HEK293 (cell line): ENCODE data around the gene SPON2.
A peak's percentile ranks its signal among the peaks of the same experiment; 100 is the strongest.

Experiments used
- CTCF ChIA-PET: fragments of 350-600 bp; formaldehyde crosslinking; extraction: SDS; loops from one replicate; lab custom pipeline; 2021; ENCODE audit warnings: antibody characterized with exemption; lab: Yijun Ruan, JAX
- POLR2A ChIA-PET: fragments of 300-600 bp; formaldehyde crosslinking; extraction: SDS; loops from one replicate; lab custom pipeline; 2020; ENCODE audit warnings: antibody characterized with exemption, inconsistent platforms; lab: Yijun Ruan, JAX
- H3K27ac ChIP-seq: fragments of 200-500 bp; sonication (Bioruptor generic); 2 replicates; pipeline ENCODE4 v1.5.1; 2014; ENCODE audit warnings: low read depth, low read length, control low read depth, inconsistent platforms; ENCODE audit errors: extremely low read depth
- H3K36me3 ChIP-seq, 2 experiments: fragments of 200-500 bp in 1 of 2; sonication (Bioruptor generic) in 1 of 2; 1 replicate in 1 of 2; 2 replicates in 1 of 2; pipeline ENCODE4 v1.5.1; 2014 to 2017; ENCODE audit warnings: inconsistent platforms in 2 of 2, low read length in 2 of 2; ENCODE audit not compliant: control insufficient read depth in 2 of 2, insufficient read depth in 1 of 2
- H3K4me1 ChIP-seq: fragments of 200-500 bp; sonication (Bioruptor generic); 2 replicates; pipeline ENCODE4 v1.5.1; 2014; ENCODE audit warnings: mild to moderate bottlenecking, low read length, inconsistent platforms; ENCODE audit not compliant: control insufficient read depth, insufficient read depth
- H3K4me3 ChIP-seq: 2 replicates; pipeline ENCODE4 v1.5.1; 2011; ENCODE audit warnings: low read depth, mild to moderate bottlenecking, control low read depth, low read length, moderate library complexity
- H3K9me3 ChIP-seq: fragments of 200-500 bp; sonication (Bioruptor generic); 2 replicates; pipeline ENCODE4 v1.5.1; 2014; ENCODE audit warnings: low read depth, low read length, inconsistent platforms; ENCODE audit not compliant: control insufficient read depth, insufficient read depth
- CTCF ChIP-seq: fragments of 450-650 bp; formaldehyde crosslinking; IDR thresholded peaks from 2 replicates; pipeline ENCODE4 v1.5.1; 2016; ENCODE audit warnings: missing biosample characterization, missing genetic modification characterization
- FEZF1 ChIP-seq: fragments of 450-650 bp; formaldehyde crosslinking; IDR thresholded peaks from 2 replicates; pipeline ENCODE4 v1.5.1; 2016; ENCODE audit warnings: missing biosample characterization, missing genetic modification characterization
- HOXC10 ChIP-seq: sonication (generic); formaldehyde crosslinking; IDR thresholded peaks from 2 replicates; pipeline ENCODE4 v1.8.1; 2023; ENCODE audit warnings: mild to moderate bottlenecking, missing genetic modification reagents
- IKZF3 ChIP-seq: fragments of 450-650 bp; IDR thresholded peaks from 2 replicates; pipeline ENCODE4 v1.5.0; 2018; ENCODE audit warnings: missing biosample characterization, mild to moderate bottlenecking, missing genetic modification characterization, moderate library complexity
- KLF17 ChIP-seq: fragments of 450-650 bp; formaldehyde crosslinking; IDR thresholded peaks from 2 replicates; pipeline ENCODE4 v1.5.1; 2016; ENCODE audit warnings: missing biosample characterization, missing genetic modification characterization
- KLF9 ChIP-seq: fragments of 450-650 bp; formaldehyde crosslinking; IDR thresholded peaks from 2 replicates; pipeline ENCODE4 v1.5.1; 2016; ENCODE audit warnings: missing biosample characterization, missing genetic modification characterization, low read depth
- MEIS1 ChIP-seq: sonication (generic); formaldehyde crosslinking; IDR thresholded peaks from 2 replicates; pipeline ENCODE4 v1.8.1; 2022; ENCODE audit warnings: missing genetic modification reagents, mild to moderate bottlenecking, borderline replicate concordance
- PRDM10 ChIP-seq: fragments of 450-650 bp; formaldehyde crosslinking; IDR thresholded peaks from 2 replicates; pipeline ENCODE4 v1.5.1; 2016; ENCODE audit warnings: missing biosample characterization, missing genetic modification characterization
- PRDM2 ChIP-seq: fragments of 450-650 bp; formaldehyde crosslinking; IDR thresholded peaks from 2 replicates; pipeline ENCODE4 v1.5.1; 2016; ENCODE audit warnings: missing biosample characterization, missing genetic modification characterization, borderline replicate concordance
- PRDM4 ChIP-seq: fragments of 450-650 bp; formaldehyde crosslinking; IDR thresholded peaks from 2 replicates; pipeline ENCODE4 v1.5.1; 2017; ENCODE audit warnings: missing biosample characterization, missing genetic modification characterization
- SCRT2 ChIP-seq: fragments of 450-650 bp; formaldehyde crosslinking; IDR thresholded peaks from 2 replicates; pipeline ENCODE4 v1.5.1; 2016; ENCODE audit warnings: missing biosample characterization, missing genetic modification characterization
- TCF7L2 ChIP-seq: IDR thresholded peaks from 2 replicates; pipeline ENCODE4 v1.6.1; 2011; ENCODE audit warnings: low read depth, mild to moderate bottlenecking, inconsistent platforms, low read length, moderate library complexity, borderline replicate concordance
- WT1 ChIP-seq: fragments of 450-650 bp; formaldehyde crosslinking; IDR thresholded peaks from 2 replicates; pipeline ENCODE4 v1.5.1; 2016; ENCODE audit warnings: missing biosample characterization, missing genetic modification characterization
- ZBTB17 ChIP-seq: fragments of 450-650 bp; formaldehyde crosslinking; IDR thresholded peaks from 2 replicates; pipeline ENCODE4 v1.5.1; 2016; ENCODE audit warnings: missing biosample characterization, missing genetic modification characterization
- ZBTB8A ChIP-seq: fragments of 450-650 bp; formaldehyde crosslinking; IDR thresholded peaks from 2 replicates; pipeline ENCODE4 v1.5.1; 2016; ENCODE audit warnings: missing biosample characterization, missing genetic modification characterization
- ZFP69B ChIP-seq: fragments of 450-650 bp; formaldehyde crosslinking; IDR thresholded peaks from 2 replicates; pipeline ENCODE4 v1.5.1; 2016; ENCODE audit warnings: missing biosample characterization, missing genetic modification characterization
- ZNF174 ChIP-seq: fragments of 450-650 bp; formaldehyde crosslinking; IDR thresholded peaks from 2 replicates; pipeline ENCODE4 v1.5.0; 2017; ENCODE audit warnings: missing biosample characterization, mild to moderate bottlenecking, missing genetic modification characterization
- ZNF2 ChIP-seq: fragments of 450-650 bp; formaldehyde crosslinking; IDR thresholded peaks from 2 replicates; pipeline ENCODE4 v1.5.1; 2016; ENCODE audit warnings: missing biosample characterization, missing genetic modification characterization
- ZNF362 ChIP-seq: fragments of 450-650 bp; formaldehyde crosslinking; IDR thresholded peaks from 2 replicates; pipeline ENCODE4 v1.5.1; 2016; ENCODE audit warnings: missing biosample characterization, missing genetic modification characterization
- ZNF514 ChIP-seq: fragments of 450-650 bp; formaldehyde crosslinking; IDR thresholded peaks from 2 replicates; pipeline ENCODE4 v1.5.1; 2016; ENCODE audit warnings: missing biosample characterization, missing genetic modification characterization
- ZNF558 ChIP-seq: fragments of 450-650 bp; formaldehyde crosslinking; IDR thresholded peaks from 2 replicates; pipeline ENCODE4 v1.5.1; 2016; ENCODE audit warnings: missing biosample characterization, missing genetic modification characterization

Gene SPON2

GRCh38 chr4:1130316-1131186, 41.8 kb downstream of the SPON2 start:
- no peaks in the 10 kb centered on the region for H3K9me3 ChIP-seq
- no peak overlapping the region for H3K4me3 ChIP-seq
- H3K27ac ChIP-seq, result no peak overlapping the region
- H3K36me3 ChIP-seq, result no peaks in the 10 kb centered on the region
- ChIA-PET POLR2A (no interaction called here), CTCF (interaction anchor here (0.5 to 3.4 kb wide), 26 partner anchors 9 to 893 kb away, joined by 3 to 23 read pairs (median 5); no protein-coding TSS in a partner anchor)
- no peaks in the 10 kb centered on the region for H3K4me1 ChIP-seq
- TF ChIP-seq PRDM2 (no peak), KLF17 (no peak), HOXC10 (CRISPR knock-in tag) (no peak), WT1 (tag by site-specific recombination) (no peak), PRDM10 (tag by site-specific recombination) (no peak), ZFP69B (tag by site-specific recombination) (no peak), SCRT2 (tag by site-specific recombination) (no peak), ZBTB17 (tag by site-specific recombination) (peak; percentile 81), IKZF3 (no peak), MEIS1 (CRISPR knock-in tag) (no peak), ZNF558 (tag by site-specific recombination) (no peak), TCF7L2 (no peak), PRDM4 (tag by site-specific recombination) (no peak), ZNF2 (tag by site-specific recombination) (peak; percentile 56; the same call in 1 of the 2 replicates), KLF9 (peak; percentile 75; the same call in 1 of the 2 replicates), ZBTB8A (no peak), ZNF362 (tag by site-specific recombination) (no peak), ZNF514 (tag by site-specific recombination) (no peak), FEZF1 (tag by site-specific recombination) (no peak), ZNF174 (tag by site-specific recombination) (no peak), CTCF (tag by site-specific recombination) (peak; percentile 77)
